GM18951 (cell line): ENCODE data around the gene SP9.

Experiments used
- POLR2A ChIP-seq: IDR thresholded peaks from 4 replicates; pipeline ENCODE4 v1.6.1; 2011; ENCODE audit warnings: mild to moderate bottlenecking; ENCODE audit not compliant: insufficient read length, insufficient read depth; ENCODE audit errors: extremely low read depth
- in situ Hi-C: fragments of 300-500 bp; cut with MboI; formaldehyde crosslinking; loops from one replicate; pipeline ENCODE4 v1.12.0; 2022; ENCODE audit warnings: low sequenced_read_pairs, mixed read lengths, inconsistent platforms; ENCODE audit not compliant: unreplicated experiment

Gene SP9

GRCh38 chr2:174328961-174329715 lies 5.6 kb upstream of the SP9 start:
- in situ Hi-C loops = loop anchor here (25.0 kb wide), 1 partner anchor 917 kb away; no protein-coding TSS in a partner anchor
- TF ChIP-seq POLR2A = no peak

GRCh38 chr2:174330945-174331594 lies 3.7 kb upstream of the SP9 start:
- TF ChIP-seq POLR2A = no peak
- in situ Hi-C loops = loop anchor here (25.0 kb wide), 1 partner anchor 919 kb away; no protein-coding TSS in a partner anchor

- no peak for TF ChIP-seq POLR2A
- in situ Hi-C loops = loop anchor here (25.0 kb wide), 1 partner anchor 919 kb away; no protein-coding TSS in a partner anchor
These were observed 3.0 kb upstream of the SP9 start for GRCh38 chr2:174331595-174332216.

- TF ChIP-seq POLR2A = no peak
- in situ Hi-C loops = loop anchor here (25.0 kb wide), 1 partner anchor 920 kb away; no protein-coding TSS in a partner anchor
These were observed 2.4 kb upstream of the SP9 start for GRCh38 chr2:174332217-174332963.

GRCh38 chr2:174333017-174333371 lies 1.8 kb upstream of the SP9 start:
- in situ Hi-C loops = loop anchor here (25.0 kb wide), 1 partner anchor 921 kb away; no protein-coding TSS in a partner anchor
- TF ChIP-seq POLR2A = no peak

- no peak for TF ChIP-seq POLR2A
- in situ Hi-C loops = loop anchor here (25.0 kb wide), 1 partner anchor 921 kb away; no protein-coding TSS in a partner anchor
These were observed 1.1 kb upstream of the SP9 start for GRCh38 chr2:174333372-174334277.

- in situ Hi-C loops = loop anchor here (25.0 kb wide), 1 partner anchor 922 kb away; no protein-coding TSS in a partner anchor
- TF ChIP-seq POLR2A = no peak
These were observed 457 bp upstream of the SP9 start for GRCh38 chr2:174334278-174334715.

GRCh38 chr2:174335254-174335987 lies 667 bp downstream of the SP9 start:
- in situ Hi-C loops = loop anchor here (25.0 kb wide), 1 partner anchor 923 kb away; no protein-coding TSS in a partner anchor
- no peak for TF ChIP-seq POLR2A

GRCh38 chr2:174335988-174336500 lies 1.3 kb downstream of the SP9 start:
- in situ Hi-C loops = loop anchor here (25.0 kb wide), 1 partner anchor 924 kb away; no protein-coding TSS in a partner anchor
- no peak for TF ChIP-seq POLR2A

GRCh38 chr2:174336501-174337336 lies 2.0 kb downstream of the SP9 start:
- TF ChIP-seq POLR2A = no peak
- in situ Hi-C loops = loop anchor here (25.0 kb wide), 1 partner anchor 924 kb away; no protein-coding TSS in a partner anchor
